ENCODE results near the gene NFE2L2. TPM values are rescaled to one million over a fixed set of nuclear protein-coding genes. Genes with fewer than 3 reads are reported as not detected.

Gene NFE2L2
- polyA plus RNA-seq, 1 donor (not counting 4 experiments of a cell fraction or from before 2014, with no cell fraction given): 177 TPM

DNA sequence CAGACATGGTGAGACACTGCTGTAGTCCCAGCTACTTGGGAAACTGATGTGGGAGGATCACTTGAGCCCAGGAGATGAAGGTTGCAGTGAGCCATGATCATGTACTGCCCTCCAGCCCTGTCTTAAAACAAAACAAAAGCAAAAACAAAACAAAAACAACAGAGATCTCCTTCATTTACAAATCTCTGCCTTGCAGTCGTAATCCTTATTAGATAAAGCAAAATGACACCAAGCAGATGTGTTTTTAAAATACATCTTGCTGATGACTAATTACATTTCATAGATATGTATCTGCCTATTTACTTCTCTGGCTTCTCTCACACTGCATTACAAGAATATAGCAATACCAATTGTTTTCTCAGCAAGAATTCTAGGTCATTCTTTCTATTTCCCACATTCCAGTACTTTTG lies 22.8 kb downstream of the NFE2L2 start:
- Histone ChIP-seq H3K4me2 (ENCODE audit: control insufficient read depth, extremely low read depth, insufficient read depth, low read depth, low read length) (peak overlapping the region; percentile 83), H3K4me1 (ENCODE audit: control insufficient read depth, extremely low read depth, insufficient read depth, low read length) (peaks cover 74% of the 10 kb centered on the region), H2AFZ (ENCODE audit: control insufficient read depth, low read length) (no peak overlapping the region), H3K27me3 (ENCODE audit: control insufficient read depth, extremely low read depth, insufficient read depth, low read length) (no peaks in the 10 kb centered on the region), H3K79me2 (ENCODE audit: control insufficient read depth, insufficient read depth, low read length) (peaks cover 95% of the 10 kb centered on the region), H3K4me3 (ENCODE audit: control insufficient read depth in 2 of 3, extremely low read depth in 1 of 3, insufficient read depth in 2 of 3, low read depth in 1 of 3, low read length in 3 of 3) (peak overlapping the region in 2 of 3 experiments; percentile 16 to 54), H3K27ac (ENCODE audit: control insufficient read depth, insufficient read depth, low read length) (peak overlapping the region; percentile 97), H3K9ac (ENCODE audit: control insufficient read depth, extremely low read depth, insufficient read depth, low read length) (peak overlapping the region; percentile 74), H3K9me1 (ENCODE audit: control insufficient read depth, extremely low read depth, insufficient read depth, low read length) (peaks cover 11% of the 10 kb centered on the region), H4K20me1 (ENCODE audit: control insufficient read depth, extremely low read depth, insufficient read depth, low read length) (peaks cover 39% of the 10 kb centered on the region), H3K9me3 (ENCODE audit: control insufficient read depth, low read depth, low read length) (no peaks in the 10 kb centered on the region), H3K36me3 (ENCODE audit: control insufficient read depth in 2 of 2, extremely low read depth in 1 of 2, insufficient read depth in 2 of 2, low read length in 2 of 2) (peaks cover 3 to 42% of the 10 kb centered on the region in 2 experiments)
- FAIRE-seq (no peak), DNase-seq (ENCODE audit: low read depth, low spot score) (no peak)
- TF ChIP-seq, protein P1, sequence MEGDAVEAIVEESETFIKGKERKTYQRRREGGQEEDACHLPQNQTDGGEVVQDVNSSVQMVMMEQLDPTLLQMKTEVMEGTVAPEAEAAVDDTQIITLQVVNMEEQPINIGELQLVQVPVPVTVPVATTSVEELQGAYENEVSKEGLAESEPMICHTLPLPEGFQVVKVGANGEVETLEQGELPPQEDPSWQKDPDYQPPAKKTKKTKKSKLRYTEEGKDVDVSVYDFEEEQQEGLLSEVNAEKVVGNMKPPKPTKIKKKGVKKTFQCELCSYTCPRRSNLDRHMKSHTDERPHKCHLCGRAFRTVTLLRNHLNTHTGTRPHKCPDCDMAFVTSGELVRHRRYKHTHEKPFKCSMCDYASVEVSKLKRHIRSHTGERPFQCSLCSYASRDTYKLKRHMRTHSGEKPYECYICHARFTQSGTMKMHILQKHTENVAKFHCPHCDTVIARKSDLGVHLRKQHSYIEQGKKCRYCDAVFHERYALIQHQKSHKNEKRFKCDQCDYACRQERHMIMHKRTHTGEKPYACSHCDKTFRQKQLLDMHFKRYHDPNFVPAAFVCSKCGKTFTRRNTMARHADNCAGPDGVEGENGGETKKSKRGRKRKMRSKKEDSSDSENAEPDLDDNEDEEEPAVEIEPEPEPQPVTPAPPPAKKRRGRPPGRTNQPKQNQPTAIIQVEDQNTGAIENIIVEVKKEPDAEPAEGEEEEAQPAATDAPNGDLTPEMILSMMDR (optimal IDR thresholded peaks at IDR 0.05 in 1 of 3, IDR thresholded peaks at IDR 0.05 in 1 of 3, conservative IDR thresholded peaks at IDR 0.05 in 1 of 3; ENCODE audit: extremely low read depth in 1 of 3, insufficient read depth in 2 of 3, low read length in 3 of 3): no peak
- TF ChIP-seq EZH2 (IDR thresholded peaks at IDR 0.05; ENCODE audit: low read length): no peak
- dilution Hi-C loops (cut with MboI; ENCODE audit: extremely low pct_ligation_motif_present, low sequenced_read_pairs): no loop called here

DNA sequence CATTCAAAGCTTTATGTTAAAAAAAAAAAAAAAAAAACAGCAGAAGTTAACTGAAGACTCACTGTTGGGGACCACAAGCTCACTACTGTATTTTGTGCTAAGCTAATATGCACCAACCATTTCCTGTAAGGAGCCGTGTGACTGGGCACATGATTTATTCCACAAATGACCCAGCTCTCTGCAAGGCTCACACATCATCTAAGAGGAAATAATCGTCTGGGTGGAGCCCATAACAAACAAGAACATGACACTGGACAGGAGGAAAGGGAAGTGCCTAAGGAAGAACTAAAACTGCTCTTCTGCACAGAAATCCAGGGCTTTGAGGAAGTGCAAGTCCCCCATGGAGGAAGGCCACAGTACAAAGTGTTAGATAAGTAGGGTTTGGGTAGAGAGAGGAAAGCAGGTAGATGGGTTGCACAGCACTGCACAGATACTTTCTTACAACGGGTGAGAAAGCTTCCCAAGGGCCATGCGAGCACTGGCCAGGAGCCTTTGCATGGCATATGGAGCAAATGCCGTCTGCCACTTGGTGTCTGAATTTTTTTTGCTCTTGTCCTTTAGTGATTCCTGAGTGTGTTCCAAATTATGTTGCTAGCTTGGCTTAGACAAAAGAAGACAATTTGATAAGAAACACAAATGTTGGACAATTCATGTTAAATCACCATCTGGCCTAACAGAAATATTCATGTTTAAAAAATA lies 24.4 kb downstream of the NFE2L2 start:
- peak overlapping the region; percentile 52 for H3K4me2 ChIP-seq (ENCODE audit: control insufficient read depth, extremely low read depth, insufficient read depth, low read depth, low read length)
- H3K4me3 ChIP-seq (ENCODE audit: control insufficient read depth in 2 of 3, extremely low read depth in 1 of 3, insufficient read depth in 2 of 3, low read depth in 1 of 3, low read length in 3 of 3): peak overlapping the region in 1 of 3 experiments; percentile 30
- peak overlapping the region; percentile 35 for H3K9ac ChIP-seq (ENCODE audit: control insufficient read depth, extremely low read depth, insufficient read depth, low read length)
- H3K27ac ChIP-seq (ENCODE audit: control insufficient read depth, insufficient read depth, low read length): peak overlapping the region; percentile 97
- peaks cover 42% of the 10 kb centered on the region for H4K20me1 ChIP-seq (ENCODE audit: control insufficient read depth, extremely low read depth, insufficient read depth, low read length)
- H3K9me3 ChIP-seq (ENCODE audit: control insufficient read depth, low read depth, low read length): no peaks in the 10 kb centered on the region
- peaks cover 3 to 44% of the 10 kb centered on the region in 2 experiments for H3K36me3 ChIP-seq (ENCODE audit: control insufficient read depth in 2 of 2, extremely low read depth in 1 of 2, insufficient read depth in 2 of 2, low read length in 2 of 2)
- H3K4me1 ChIP-seq (ENCODE audit: control insufficient read depth, extremely low read depth, insufficient read depth, low read length): peaks cover 62% of the 10 kb centered on the region
- dilution Hi-C loops (cut with MboI; ENCODE audit: extremely low pct_ligation_motif_present, low sequenced_read_pairs): no loop called here
- TF ChIP-seq, protein P1 (optimal IDR thresholded peaks at IDR 0.05 in 1 of 3, IDR thresholded peaks at IDR 0.05 in 1 of 3, conservative IDR thresholded peaks at IDR 0.05 in 1 of 3; ENCODE audit: extremely low read depth in 1 of 3, insufficient read depth in 2 of 3, low read length in 3 of 3): no peak
- no peak for TF ChIP-seq EZH2 (IDR thresholded peaks at IDR 0.05; ENCODE audit: low read length)
- FAIRE-seq (no peak), DNase-seq (ENCODE audit: low read depth, low spot score) (no peak)
- no peak overlapping the region for H2AFZ ChIP-seq (ENCODE audit: control insufficient read depth, low read length)
- no peaks in the 10 kb centered on the region for H3K27me3 ChIP-seq (ENCODE audit: control insufficient read depth, extremely low read depth, insufficient read depth, low read length)
- peaks cover 96% of the 10 kb centered on the region for H3K79me2 ChIP-seq (ENCODE audit: control insufficient read depth, insufficient read depth, low read length)
- peaks cover 5% of the 10 kb centered on the region for H3K9me1 ChIP-seq (ENCODE audit: control insufficient read depth, extremely low read depth, insufficient read depth, low read length)
